GM12878 (cell line): Measurements from ENCODE around the gene COQ9. TPM values are rescaled to one million over a fixed set of nuclear protein-coding genes. Genes with fewer than 3 reads are reported as not detected.
A peak's percentile ranks its signal among the peaks of the same experiment; 100 is the strongest.

ENCODE experiments used
- ATAC-seq: fragments of 200-7000 bp; cut with Tn5 transposase; 3 replicates; pipeline ENCODE4 v1.9.1; 2020; ENCODE audit warnings: mild to moderate bottlenecking, moderate library complexity
- BruUV-seq: library from RNA; stranded (reverse); fragments of 400-500 nt; replicated peaks from 2 replicates; lab custom pipeline; 2021; lab: Mats Ljungman, UMichigan
- CTCF ChIA-PET: fragments of 300-600 bp; sonication (Branson Sonifier 250); formaldehyde crosslinking; extraction: SDS; loops from one replicate; lab custom pipeline; 2021; ENCODE audit warnings: inconsistent platforms; lab: Yijun Ruan, JAX
- POLR2A ChIA-PET: fragments of 350-600 bp; formaldehyde crosslinking; extraction: SDS; loops from one replicate; lab custom pipeline; 2021; ENCODE audit warnings: inconsistent platforms; lab: Charles Lee
- RAD21 ChIA-PET: fragments of 300-600 bp; sonication (Branson Sonifier 250); formaldehyde crosslinking; loops from one replicate; lab custom pipeline; 2023; ENCODE audit warnings: antibody characterized with exemption; ENCODE audit not compliant: unreplicated experiment; lab: Charles Lee
- SMC1A ChIA-PET: fragments of 300-600 bp; sonication (Branson Sonifier 250); formaldehyde crosslinking; loops from one replicate; lab custom pipeline; 2023; ENCODE audit not compliant: unreplicated experiment, uncharacterized antibody; lab: Charles Lee
- DNase-seq: peaks from one replicate; pipeline ENCODE4 v3.0.0-alpha.2; 2011; ENCODE audit warnings: low read depth, low spot score
- FAIRE-seq: peaks from 3 replicates; lab custom pipeline; 2011; peaks lifted over from hg19 to GRCh38; lab: Jason Lieb, UNC
- H2AFZ ChIP-seq: 2 replicates; pipeline ENCODE4 v1.6.0; 2011; ENCODE audit warnings: low read depth, low read length, control low read depth; ENCODE audit not compliant: control insufficient read depth
- H3K27ac ChIP-seq: 2 replicates; pipeline ENCODE4 v1.5.1; 2011; ENCODE audit warnings: control low read depth; ENCODE audit not compliant: control insufficient read depth, insufficient read depth
- H3K27me3 ChIP-seq, 2 experiments: replicated peaks in 1 of 2; 2 replicates each; pipeline versions ENCODE4 v1.6.0 to v1.6.1; 2011; ENCODE audit warnings: low read length in 1 of 2; ENCODE audit not compliant: control insufficient read depth in 2 of 2, insufficient read depth in 2 of 2
- H3K36me3 ChIP-seq, 2 experiments: 2 replicates each; pipeline ENCODE4 v1.5.1; 2011; ENCODE audit warnings: low read length in 1 of 2; ENCODE audit not compliant: control insufficient read depth in 2 of 2, insufficient read depth in 2 of 2
- H3K4me1 ChIP-seq: 2 replicates; pipeline ENCODE4 v1.6.1; 2011; ENCODE audit warnings: mild to moderate bottlenecking, low read length, moderate library complexity, mixed read lengths; ENCODE audit not compliant: control insufficient read depth, insufficient read depth
- H3K4me2 ChIP-seq: 2 replicates; pipeline ENCODE4 v1.6.0; 2011; ENCODE audit warnings: control low read depth; ENCODE audit not compliant: control insufficient read depth, insufficient read depth
- H3K4me3 ChIP-seq: fragments of 200-600 bp; sonication (generic); 2 replicates; pipeline ENCODE4 v1.5.1; 2016
- H3K79me2 ChIP-seq: 2 replicates; pipeline ENCODE4 v1.6.0; 2011; ENCODE audit warnings: low read length; ENCODE audit not compliant: control insufficient read depth, insufficient read depth
- H3K9ac ChIP-seq: 2 replicates; pipeline ENCODE4 v1.8.0; 2011; ENCODE audit warnings: low read length, control low read depth, mixed read lengths; ENCODE audit not compliant: control insufficient read depth, insufficient read depth
- H3K9me3 ChIP-seq: replicated peaks from 3 replicates; pipeline ENCODE4 v1.5.1; 2011; ENCODE audit warnings: mild to moderate bottlenecking, low read length; ENCODE audit not compliant: control insufficient read depth, insufficient read depth
- H4K20me1 ChIP-seq: 2 replicates; pipeline ENCODE4 v1.6.0; 2011; ENCODE audit not compliant: control insufficient read depth, insufficient read depth
- ASH2L ChIP-seq: fragments of 300-600, 200-600 bp; sonication (generic); IDR thresholded peaks from 2 replicates; pipeline ENCODE4 v1.6.1; 2017; ENCODE audit warnings: low read depth, mild to moderate bottlenecking, borderline replicate concordance
- ATF3 ChIP-seq: IDR thresholded peaks from 2 replicates; pipeline ENCODE4 v1.6.1; 2011; ENCODE audit warnings: low read depth, mild to moderate bottlenecking, low read length, moderate library complexity, borderline replicate concordance; ENCODE audit errors: extremely low read depth
- BCL11A ChIP-seq: IDR thresholded peaks from 2 replicates; pipeline ENCODE4 v1.6.1; 2011; ENCODE audit warnings: low read depth, low read length
- ESRRA ChIP-seq: IDR thresholded peaks from 2 replicates; pipeline ENCODE4 v1.6.1; 2012; ENCODE audit warnings: mild to moderate bottlenecking, low read length, improper control_type of control experiment
- HCFC1 ChIP-seq: fragments of 150-350 bp; IDR thresholded peaks from 2 replicates; pipeline ENCODE4 v1.6.1; 2014; ENCODE audit warnings: low read length
- IKZF1 ChIP-seq: fragments of 450-650 bp; conservative IDR thresholded peaks from 2 replicates; pipeline ENCODE4 v1.6.1; 2017; ENCODE audit warnings: antibody characterized with exemption, mild to moderate bottlenecking
- NR2C2 ChIP-seq: IDR thresholded peaks from 2 replicates; pipeline ENCODE4 v1.6.1; 2011; ENCODE audit warnings: borderline replicate concordance, low read depth; ENCODE audit not compliant: control insufficient read depth, insufficient read length
- RAD21 ChIP-seq: IDR thresholded peaks from 2 replicates; pipeline ENCODE4 v1.6.1; 2011; ENCODE audit warnings: mild to moderate bottlenecking, low read depth, low read length, moderate library complexity; ENCODE audit not compliant: insufficient read depth
- SMC3 ChIP-seq: IDR thresholded peaks from 2 replicates; pipeline ENCODE4 v1.6.1; 2011; ENCODE audit warnings: low read length, improper control_type of control experiment, borderline replicate concordance
- SREBF1 ChIP-seq: IDR thresholded peaks from 2 replicates; pipeline ENCODE4 v1.6.1; 2012; ENCODE audit warnings: mild to moderate bottlenecking, low read length
- WGBS: methylation state at CpG from one replicate; pipeline ENCODE4 v1.1.6; 2016; ENCODE audit warnings: low lambda C conversion rate; ENCODE audit not compliant: insufficient replicate concordance, insufficient coverage; ENCODE audit errors: missing lambda C conversion rate; 5-methylcytosine and 5-hydroxymethylcytosine counted together
- in situ Hi-C: fragments of 300-500 bp; cut with MboI; formaldehyde crosslinking; loops from 9 replicates; pipeline ENCODE4 v1.14.3; 2018; ENCODE audit warnings: mixed read lengths
- intact Hi-C: fragments of 100-400 bp; cut with micrococcal nuclease; formaldehyde crosslinking; loops from one replicate; pipeline ENCODE4 v1.14.2; 2022; ENCODE audit not compliant: unreplicated experiment
- polyA plus RNA-seq, 11 experiments: library from polyadenylated mRNA; depleted of rRNA in 4 of 11; unstranded in 6 of 11; stranded (reverse) in 5 of 11; fragments of >200 nt; fragmentation: Nextera tagmentation in 4 of 11; fragmentation: Illumina TruSeq in 1 of 11; extraction: Ambion mirVana in 4 of 11; extraction: Trizol in 1 of 11; gene quantifications; 1 replicate in 1 of 11; 2 replicates in 10 of 11; pipeline versions ENCODE4 v1.2.1 to v1.2.3, GENCODE V29; 2011 to 2016; ENCODE audit warnings: inconsistent platforms in 2 of 11, missing spikeins in 2 of 11, low read depth in 1 of 11
- total RNA-seq, 4 experiments: library from RNA; depleted of rRNA in 3 of 4; stranded (reverse); fragments of >200 nt in 3 of 4; fragmentation: Illumina TruSeq in 1 of 4; extraction: Trizol in 1 of 4; gene quantifications; 2 replicates each; pipeline versions ENCODE4 v1.2.1 to v1.2.3, GENCODE V29; 2013 to 2021
- TF ChIP-seq, protein P1 (sequence below), 3 experiments: IDR thresholded peaks in 2 of 3; conservative IDR thresholded peaks in 1 of 3; 2 replicates each; pipeline ENCODE4 v1.5.1; 2011; ENCODE audit warnings: low read depth in 3 of 3, low read length in 3 of 3, mild to moderate bottlenecking in 3 of 3, control low read depth in 2 of 3, moderate library complexity in 2 of 3, inconsistent platforms in 1 of 3, mixed read lengths in 1 of 3; ENCODE audit not compliant: control insufficient read depth in 2 of 3, insufficient read depth in 1 of 3; ENCODE audit errors: extremely low read depth in 1 of 3

COQ9 gene
- total and polyA plus RNA-seq, 10 of the 15 experiments (the other 5 are each of a cell fraction or from before 2014, with no cell fraction given), result 24.1 to 79.7 (median 50.1) TPM

- TF ChIP-seq ATF3 (no peak), HCFC1 (no peak), SMC3 (peak; percentile 55; the same call in 1 of the 2 replicates), IKZF1 (no peak), NR2C2 (no peak), ASH2L (no peak), SREBF1 (no peak), BCL11A (no peak), RAD21 (peak; percentile 71), ESRRA (no peak)
- TF ChIP-seq, protein P1, sequence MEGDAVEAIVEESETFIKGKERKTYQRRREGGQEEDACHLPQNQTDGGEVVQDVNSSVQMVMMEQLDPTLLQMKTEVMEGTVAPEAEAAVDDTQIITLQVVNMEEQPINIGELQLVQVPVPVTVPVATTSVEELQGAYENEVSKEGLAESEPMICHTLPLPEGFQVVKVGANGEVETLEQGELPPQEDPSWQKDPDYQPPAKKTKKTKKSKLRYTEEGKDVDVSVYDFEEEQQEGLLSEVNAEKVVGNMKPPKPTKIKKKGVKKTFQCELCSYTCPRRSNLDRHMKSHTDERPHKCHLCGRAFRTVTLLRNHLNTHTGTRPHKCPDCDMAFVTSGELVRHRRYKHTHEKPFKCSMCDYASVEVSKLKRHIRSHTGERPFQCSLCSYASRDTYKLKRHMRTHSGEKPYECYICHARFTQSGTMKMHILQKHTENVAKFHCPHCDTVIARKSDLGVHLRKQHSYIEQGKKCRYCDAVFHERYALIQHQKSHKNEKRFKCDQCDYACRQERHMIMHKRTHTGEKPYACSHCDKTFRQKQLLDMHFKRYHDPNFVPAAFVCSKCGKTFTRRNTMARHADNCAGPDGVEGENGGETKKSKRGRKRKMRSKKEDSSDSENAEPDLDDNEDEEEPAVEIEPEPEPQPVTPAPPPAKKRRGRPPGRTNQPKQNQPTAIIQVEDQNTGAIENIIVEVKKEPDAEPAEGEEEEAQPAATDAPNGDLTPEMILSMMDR (IDR thresholded peaks at IDR 0.05 in 2 of 3, conservative IDR thresholded peaks at IDR 0.05 in 1 of 3; ENCODE audit: control insufficient read depth in 2 of 3, extremely low read depth in 1 of 3, insufficient read depth in 1 of 3, low read depth in 3 of 3, low read length in 3 of 3), result peak; percentile 48 to 62 (median 62); a peak in 5 of 6 replicates
- no peaks in the 10 kb centered on the region for H3K36me3 ChIP-seq
- POLR2A ChIA-PET, result interaction anchor here (0.5 to 1.1 kb wide), 3 partner anchors 21 to 571 kb away, joined by 3 to 5 read pairs (median 3); no protein-coding TSS in a partner anchor
- RAD21 ChIA-PET, result interaction anchor here (1.0 to 7.5 kb wide), 2 partner anchors 97 to 122 kb away, joined by 4 to 293 read pairs; no protein-coding TSS in a partner anchor
- no TSS peak for BruUV-seq
- intact Hi-C loops (loop anchor here (1.0 to 2.0 kb wide), 2 partner anchors 89 to 122 kb away; no protein-coding TSS in a partner anchor), in situ Hi-C loops (no loop called here)
- no peak for FAIRE-seq
- no peak overlapping the region for H3K9ac ChIP-seq
- H3K79me2 ChIP-seq, result no peaks in the 10 kb centered on the region
- CTCF ChIA-PET, result interaction anchor here (0.6 to 14.6 kb wide), 14 partner anchors 8 to 256 kb away, joined by 3 to 632 read pairs (median 3); partner anchors contain the start of genes CIAPIN1, COQ9 and POLR2C
- peak; percentile 49 for ATAC-seq
- 59% methylated on average over 10 of the region's 10 CpGs for WGBS
- no peak overlapping the region for H2AFZ ChIP-seq
- no peak overlapping the region for H3K4me2 ChIP-seq
- no peak overlapping the region for H3K4me3 ChIP-seq
- H4K20me1 ChIP-seq, result no peaks in the 10 kb centered on the region
- H3K4me1 ChIP-seq, result peaks cover 4% of the 10 kb centered on the region
- no peaks in the 10 kb centered on the region for H3K9me3 ChIP-seq
- DNase-seq, result no peak
- H3K27ac ChIP-seq, result no peak overlapping the region
- SMC1A ChIA-PET, result interaction anchor here (0.7 to 2.4 kb wide), 6 partner anchors 25 to 125 kb away, joined by 3 to 16 read pairs (median 4); partner anchors contain the start of gene CIAPIN1
- no peaks in the 10 kb centered on the region for H3K27me3 ChIP-seq
Observed at GRCh38 chr16:57422026-57422944, 25.0 kb upstream of the COQ9 start.
